WTC11 (cell line): ENCODE measurements around the gene LTA. TPM values are rescaled to one million over a fixed set of nuclear protein-coding genes. Genes with fewer than 3 reads are reported as not detected.
A peak's percentile ranks its signal among the peaks of the same experiment; 100 is the strongest.

Source experiments
- ATF1 ChIP-seq: sonication (generic); formaldehyde crosslinking; IDR thresholded peaks from 2 replicates; pipeline ENCODE4 v1.8.1; 2023; ENCODE audit warnings: mild to moderate bottlenecking, moderate library complexity, missing genetic modification reagents
- CDX4 ChIP-seq: fragments of 250-450 bp; sonication (Bioruptor Pico); IDR thresholded peaks from 2 replicates; pipeline ENCODE4 v1.9.0; 2021; ENCODE audit warnings: moderate library complexity, mild to moderate bottlenecking, inconsistent platforms, borderline replicate concordance
- CREM ChIP-seq: sonication (generic); formaldehyde crosslinking; IDR thresholded peaks from 2 replicates; pipeline ENCODE4 v1.8.1; 2022; ENCODE audit warnings: mild to moderate bottlenecking, missing genetic modification reagents, moderate library complexity
- CTCF ChIP-seq: fragments of 200-600 bp; IDR thresholded peaks from 2 replicates; pipeline ENCODE4 v1.8.0; 2022; ENCODE audit warnings: antibody characterized with exemption
- E2F1 ChIP-seq: sonication (generic); formaldehyde crosslinking; IDR thresholded peaks from 2 replicates; pipeline ENCODE4 v1.8.0; 2022; ENCODE audit warnings: mild to moderate bottlenecking, missing genetic modification reagents
- E2F5 ChIP-seq: sonication (generic); formaldehyde crosslinking; IDR thresholded peaks from 2 replicates; pipeline ENCODE4 v1.8.1; 2022; ENCODE audit warnings: mild to moderate bottlenecking, moderate library complexity, missing genetic modification reagents
- ERG ChIP-seq: fragments of 250-450 bp; sonication (Bioruptor Pico); IDR thresholded peaks from 2 replicates; pipeline ENCODE4 v1.8.0; 2021; ENCODE audit warnings: mild to moderate bottlenecking
- GABPB1 ChIP-seq: sonication (generic); formaldehyde crosslinking; IDR thresholded peaks from 2 replicates; pipeline ENCODE4 v1.8.1; 2023; ENCODE audit warnings: mild to moderate bottlenecking, missing genetic modification reagents
- IRF2 ChIP-seq: sonication (generic); formaldehyde crosslinking; IDR thresholded peaks from 2 replicates; pipeline ENCODE4 v1.8.0; 2022; ENCODE audit warnings: low read depth, missing genetic modification reagents, borderline replicate concordance
- JAZF1 ChIP-seq: fragments of 250-450 bp; sonication (Bioruptor Pico); IDR thresholded peaks from 2 replicates; pipeline ENCODE4 v1.9.0; 2021; ENCODE audit warnings: moderate library complexity, mild to moderate bottlenecking, inconsistent platforms
- KAT7 ChIP-seq: sonication (generic); formaldehyde crosslinking; IDR thresholded peaks from 2 replicates; pipeline ENCODE4 v1.8.1; 2023; ENCODE audit warnings: missing genetic modification reagents, mild to moderate bottlenecking, borderline replicate concordance
- MYBL2 ChIP-seq: sonication (generic); formaldehyde crosslinking; IDR thresholded peaks from 2 replicates; pipeline ENCODE4 v1.8.1; 2023; ENCODE audit warnings: mild to moderate bottlenecking, moderate library complexity, missing genetic modification reagents
- NFATC4 ChIP-seq: fragments of 250-450 bp; sonication (Bioruptor Pico); IDR thresholded peaks from 2 replicates; pipeline ENCODE4 v1.9.0; 2021; ENCODE audit warnings: mild to moderate bottlenecking
- NFE2L1 ChIP-seq: sonication (generic); formaldehyde crosslinking; IDR thresholded peaks from 2 replicates; pipeline ENCODE4 v1.8.1; 2023; ENCODE audit warnings: missing genetic modification reagents
- NFYB ChIP-seq: sonication (generic); formaldehyde crosslinking; conservative IDR thresholded peaks from 2 replicates; pipeline ENCODE4 v1.8.0; 2022; ENCODE audit warnings: low read depth, missing genetic modification reagents
- NR3C1 ChIP-seq: sonication (generic); formaldehyde crosslinking; conservative IDR thresholded peaks from 2 replicates; pipeline ENCODE4 v1.8.1; 2023; ENCODE audit warnings: low read depth, mild to moderate bottlenecking, missing genetic modification reagents
- OVOL2 ChIP-seq: fragments of 250-450 bp; sonication (Bioruptor Pico); IDR thresholded peaks from 2 replicates; pipeline ENCODE4 v1.9.0; 2021; ENCODE audit warnings: mild to moderate bottlenecking, borderline replicate concordance
- PREB ChIP-seq: sonication (generic); formaldehyde crosslinking; IDR thresholded peaks from 2 replicates; pipeline ENCODE4 v1.8.1; 2022; ENCODE audit warnings: mild to moderate bottlenecking, missing genetic modification reagents, moderate library complexity, borderline replicate concordance
- PRRX2 ChIP-seq: fragments of 250-450 bp; sonication (Bioruptor Pico); IDR thresholded peaks from 2 replicates; pipeline ENCODE4 v1.8.0; 2021; ENCODE audit warnings: mild to moderate bottlenecking
- RORB ChIP-seq: fragments of 250-450 bp; sonication (Bioruptor Pico); IDR thresholded peaks from 2 replicates; pipeline ENCODE4 v1.9.0; 2021; ENCODE audit warnings: mild to moderate bottlenecking
- SMAD4 ChIP-seq: sonication (generic); formaldehyde crosslinking; IDR thresholded peaks from 2 replicates; pipeline ENCODE4 v1.8.0; 2022; ENCODE audit warnings: mild to moderate bottlenecking, missing genetic modification reagents
- SP1 ChIP-seq: sonication (generic); formaldehyde crosslinking; conservative IDR thresholded peaks from 2 replicates; pipeline ENCODE4 v1.8.1; 2022; ENCODE audit warnings: missing genetic modification reagents
- TCF7 ChIP-seq: sonication (generic); formaldehyde crosslinking; IDR thresholded peaks from 2 replicates; pipeline ENCODE4 v1.8.0; 2022; ENCODE audit warnings: mild to moderate bottlenecking, low read depth, missing genetic modification reagents, moderate library complexity
- ZBTB43 ChIP-seq: sonication (generic); formaldehyde crosslinking; IDR thresholded peaks from 2 replicates; pipeline ENCODE4 v1.8.1; 2023; ENCODE audit warnings: mild to moderate bottlenecking, missing genetic modification reagents
- ZMAT4 ChIP-seq: fragments of 250-450 bp; sonication (Bioruptor Pico); IDR thresholded peaks from 2 replicates; pipeline ENCODE4 v1.9.0; 2021; ENCODE audit warnings: mild to moderate bottlenecking
- ZNF121 ChIP-seq: sonication (generic); formaldehyde crosslinking; IDR thresholded peaks from 2 replicates; pipeline ENCODE4 v1.8.0; 2023; ENCODE audit warnings: missing genetic modification reagents
- ZNF232 ChIP-seq: sonication (generic); formaldehyde crosslinking; IDR thresholded peaks from 2 replicates; pipeline ENCODE4 v1.8.0; 2022; ENCODE audit warnings: mild to moderate bottlenecking, missing genetic modification reagents
- ZNF281 ChIP-seq: sonication (generic); formaldehyde crosslinking; IDR thresholded peaks from 2 replicates; pipeline ENCODE4 v1.8.0; 2023; ENCODE audit warnings: mild to moderate bottlenecking, missing genetic modification reagents
- ZNF396 ChIP-seq: fragments of 250-450 bp; sonication (Bioruptor Pico); IDR thresholded peaks from 2 replicates; pipeline ENCODE4 v1.8.0; 2021; ENCODE audit warnings: mild to moderate bottlenecking, moderate library complexity, borderline replicate concordance
- total RNA-seq: library from RNA; stranded (reverse); gene quantifications from 3 replicates; pipeline ENCODE4 v1.2.3, GENCODE V29; 2021

Gene LTA
- total RNA-seq, 1 experiment from 2014 or later: 0.46 TPM

GRCh38 chr6:31546339-31546957 is 25.6 kb upstream of the LTA start, which contains the start of gene ATP6V1G2 (continued):
- no peak for TF ChIP-seq TCF7 (CRISPR knock-in tag)
- no peak for TF ChIP-seq ERG (CRISPR knock-in tag)
- TF ChIP-seq SMAD4 (CRISPR knock-in tag): no peak
- TF ChIP-seq NFE2L1 (CRISPR knock-in tag): 0 out of 2 replicates have a peak, but pooled peaks have one; percentile 34
- TF ChIP-seq JAZF1 (CRISPR knock-in tag): no peak
- no peak for TF ChIP-seq CDX4
- 0 out of 2 replicates have a peak, but pooled peaks have one; percentile 32 for TF ChIP-seq MYBL2 (CRISPR knock-in tag)
- no peak for TF ChIP-seq CREM (CRISPR knock-in tag)
- TF ChIP-seq ZNF396 (CRISPR knock-in tag): no peak
- no peak for TF ChIP-seq ZNF121 (CRISPR knock-in tag)
- TF ChIP-seq ZMAT4 (CRISPR knock-in tag): no peak
- peak; percentile 33; the same call in 1 of the 2 replicates for TF ChIP-seq E2F5 (CRISPR knock-in tag)
- no peak for TF ChIP-seq PREB (CRISPR knock-in tag)
- TF ChIP-seq NFYB (CRISPR knock-in tag): no peak
- TF ChIP-seq E2F1 (CRISPR knock-in tag): no peak
- TF ChIP-seq PRRX2 (CRISPR knock-in tag): no peak
- no peak for TF ChIP-seq NR3C1 (CRISPR knock-in tag)
- no peak for TF ChIP-seq KAT7 (CRISPR knock-in tag)
- peak; percentile 77 for TF ChIP-seq SP1 (CRISPR knock-in tag)
- TF ChIP-seq ZNF232 (CRISPR knock-in tag): no peak
- TF ChIP-seq GABPB1 (CRISPR knock-in tag): peak; percentile 55; the same call in 1 of the 2 replicates
- TF ChIP-seq ZBTB43 (CRISPR knock-in tag): no peak
- no peak for TF ChIP-seq RORB (CRISPR knock-in tag)
- 0 out of 2 replicates have a peak, but pooled peaks have one; percentile 48 for TF ChIP-seq ZNF281
- TF ChIP-seq ATF1 (CRISPR knock-in tag): no peak
- no peak for TF ChIP-seq NFATC4 (CRISPR knock-in tag)
- TF ChIP-seq OVOL2: no peak
- TF ChIP-seq IRF2 (CRISPR knock-in tag): no peak
- TF ChIP-seq CTCF: peak; percentile 80
